OCI-LY1 (cell line): ENCODE measurements around the gene SRCIN1.

Experiments used
- H2AFZ ChIP-seq: fragments of 200-600 bp; sonication (generic), shearing (Covaris generic); 2 replicates; pipeline ENCODE4 v1.6.0; 2014; ENCODE audit warnings: antibody characterized with exemption, mild to moderate bottlenecking, low read length
- H3F3A ChIP-seq: fragments of 200-600 bp; sonication (generic), shearing (Covaris generic); 2 replicates; pipeline ENCODE4 v1.6.0; 2014; ENCODE audit warnings: mild to moderate bottlenecking, antibody characterized with exemption, low read length, moderate library complexity; ENCODE audit not compliant: insufficient read depth
- H3K27ac ChIP-seq: fragments of 200-600 bp; sonication (generic); 2 replicates; pipeline ENCODE4 v1.5.1; 2014; ENCODE audit warnings: low read length, mixed run types, mild to moderate bottlenecking, low read depth; ENCODE audit not compliant: poor library complexity, severe bottlenecking
- H3K27me3 ChIP-seq: fragments of 200-600 bp; sonication (generic); 2 replicates; pipeline ENCODE4 v1.6.0; 2014; ENCODE audit warnings: antibody characterized with exemption, mild to moderate bottlenecking, low read length, moderate library complexity; ENCODE audit not compliant: insufficient read depth
- H3K36me3 ChIP-seq: fragments of 200-600 bp; sonication (generic); 2 replicates; pipeline ENCODE4 v1.6.1; 2014; ENCODE audit warnings: mild to moderate bottlenecking, antibody characterized with exemption, low read length, moderate library complexity, mixed read lengths; ENCODE audit not compliant: insufficient read depth
- H3K4me1 ChIP-seq: fragments of 200-600 bp; sonication (generic); 2 replicates; pipeline ENCODE4 v1.5.1; 2014; ENCODE audit warnings: mild to moderate bottlenecking, low read length, moderate library complexity; ENCODE audit not compliant: insufficient read depth, severe bottlenecking
- H3K4me2 ChIP-seq: fragments of 200-600 bp; sonication (generic), shearing (Covaris generic); 2 replicates; pipeline ENCODE4 v1.6.1; 2014; ENCODE audit warnings: low read length
- H3K4me3 ChIP-seq: fragments of 200-600 bp; sonication (generic); 2 replicates; pipeline ENCODE4 v1.5.1; 2014; ENCODE audit warnings: low read length, low read depth, mild to moderate bottlenecking, mixed read lengths; ENCODE audit not compliant: poor library complexity, severe bottlenecking
- H3K79me2 ChIP-seq: fragments of 200-600 bp; shearing (Covaris generic); 2 replicates; pipeline ENCODE4 v1.6.1; 2016; ENCODE audit warnings: mixed run types, low read length, mixed read lengths; ENCODE audit not compliant: insufficient read depth
- H3K9ac ChIP-seq: fragments of 200-600 bp; sonication (generic), shearing (Covaris generic); 2 replicates; pipeline ENCODE4 v1.6.1; 2014; ENCODE audit warnings: mild to moderate bottlenecking, low read length, mixed read lengths
- H3K9me2 ChIP-seq: fragments of 200-600 bp; sonication (generic), shearing (Covaris generic); 2 replicates; pipeline ENCODE4 v1.6.1; 2014; ENCODE audit warnings: low read depth, mild to moderate bottlenecking, low read length, mixed read lengths
- H3K9me3 ChIP-seq: fragments of 200-600 bp; shearing (Covaris generic); 2 replicates; pipeline ENCODE4 v1.6.1; 2014; ENCODE audit warnings: low read length, mixed read lengths
- H4K20me1 ChIP-seq: fragments of 200-600 bp; sonication (generic), shearing (Covaris generic); 2 replicates; pipeline ENCODE4 v1.6.0; 2016; ENCODE audit warnings: mild to moderate bottlenecking, low read length; ENCODE audit not compliant: insufficient read depth
- EZH2 ChIP-seq: fragments of 200-600 bp; sonication (generic), shearing (Covaris generic); IDR thresholded peaks from 2 replicates; pipeline ENCODE4 v1.8.0; 2017; ENCODE audit warnings: borderline replicate concordance, mixed run types, mild to moderate bottlenecking, antibody characterized with exemption, low read length, moderate library complexity, mixed read lengths
- TF ChIP-seq, protein P1 (sequence below): fragments of 200-600 bp; sonication (generic), shearing (Covaris generic); IDR thresholded peaks from 2 replicates; pipeline ENCODE4 v1.5.1; 2017; ENCODE audit warnings: mild to moderate bottlenecking, antibody characterized with exemption, low read length, moderate library complexity, mixed read lengths

SRCIN1 gene

DNA sequence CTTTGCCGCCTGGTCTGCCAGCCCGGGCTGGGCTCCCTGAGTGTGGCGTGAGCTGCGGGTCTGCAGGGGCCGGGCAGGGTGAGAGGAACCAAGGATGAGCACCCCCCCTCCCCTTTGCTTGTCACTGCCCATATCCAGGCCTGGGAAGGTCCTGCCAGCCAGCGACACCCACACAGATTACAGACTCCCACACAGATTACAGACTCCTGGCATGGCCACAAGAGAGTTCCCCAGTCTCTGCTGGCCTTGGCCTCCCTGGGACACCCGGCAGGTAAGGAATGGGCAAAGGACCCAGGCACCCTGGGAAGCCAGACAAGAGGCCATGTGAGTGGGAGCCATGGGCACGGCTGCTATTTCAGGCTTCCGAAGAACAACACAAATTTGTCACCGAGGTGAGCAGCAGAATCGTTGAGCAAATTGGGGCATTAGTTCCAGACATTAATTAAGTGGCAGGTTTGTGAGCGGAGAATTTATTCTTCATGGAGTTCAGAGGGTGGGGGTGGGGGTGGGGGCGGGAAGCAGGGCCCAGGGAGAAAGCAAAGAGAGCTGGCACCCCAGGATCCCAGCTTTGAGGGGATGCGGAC is 41.4 kb downstream of the SRCIN1 start:
- no peaks in the 10 kb centered on the region for H3K9me2 ChIP-seq
- H3K9me3 ChIP-seq = no peaks in the 10 kb centered on the region
- TF ChIP-seq EZH2 = no peak
- TF ChIP-seq, protein P1, sequence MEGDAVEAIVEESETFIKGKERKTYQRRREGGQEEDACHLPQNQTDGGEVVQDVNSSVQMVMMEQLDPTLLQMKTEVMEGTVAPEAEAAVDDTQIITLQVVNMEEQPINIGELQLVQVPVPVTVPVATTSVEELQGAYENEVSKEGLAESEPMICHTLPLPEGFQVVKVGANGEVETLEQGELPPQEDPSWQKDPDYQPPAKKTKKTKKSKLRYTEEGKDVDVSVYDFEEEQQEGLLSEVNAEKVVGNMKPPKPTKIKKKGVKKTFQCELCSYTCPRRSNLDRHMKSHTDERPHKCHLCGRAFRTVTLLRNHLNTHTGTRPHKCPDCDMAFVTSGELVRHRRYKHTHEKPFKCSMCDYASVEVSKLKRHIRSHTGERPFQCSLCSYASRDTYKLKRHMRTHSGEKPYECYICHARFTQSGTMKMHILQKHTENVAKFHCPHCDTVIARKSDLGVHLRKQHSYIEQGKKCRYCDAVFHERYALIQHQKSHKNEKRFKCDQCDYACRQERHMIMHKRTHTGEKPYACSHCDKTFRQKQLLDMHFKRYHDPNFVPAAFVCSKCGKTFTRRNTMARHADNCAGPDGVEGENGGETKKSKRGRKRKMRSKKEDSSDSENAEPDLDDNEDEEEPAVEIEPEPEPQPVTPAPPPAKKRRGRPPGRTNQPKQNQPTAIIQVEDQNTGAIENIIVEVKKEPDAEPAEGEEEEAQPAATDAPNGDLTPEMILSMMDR = no peak
- H3K4me3 ChIP-seq = no peak overlapping the region
- no peak overlapping the region for H2AFZ ChIP-seq
- H3K27me3 ChIP-seq = peaks cover 5% of the 10 kb centered on the region
- no peaks in the 10 kb centered on the region for H3F3A ChIP-seq
- no peak overlapping the region for H3K4me2 ChIP-seq
- no peak overlapping the region for H3K9ac ChIP-seq
- H3K79me2 ChIP-seq = no peaks in the 10 kb centered on the region
- no peaks in the 10 kb centered on the region for H3K36me3 ChIP-seq
- peaks cover 8% of the 10 kb centered on the region for H3K4me1 ChIP-seq
- no peaks in the 10 kb centered on the region for H4K20me1 ChIP-seq
- no peak overlapping the region for H3K27ac ChIP-seq

DNA sequence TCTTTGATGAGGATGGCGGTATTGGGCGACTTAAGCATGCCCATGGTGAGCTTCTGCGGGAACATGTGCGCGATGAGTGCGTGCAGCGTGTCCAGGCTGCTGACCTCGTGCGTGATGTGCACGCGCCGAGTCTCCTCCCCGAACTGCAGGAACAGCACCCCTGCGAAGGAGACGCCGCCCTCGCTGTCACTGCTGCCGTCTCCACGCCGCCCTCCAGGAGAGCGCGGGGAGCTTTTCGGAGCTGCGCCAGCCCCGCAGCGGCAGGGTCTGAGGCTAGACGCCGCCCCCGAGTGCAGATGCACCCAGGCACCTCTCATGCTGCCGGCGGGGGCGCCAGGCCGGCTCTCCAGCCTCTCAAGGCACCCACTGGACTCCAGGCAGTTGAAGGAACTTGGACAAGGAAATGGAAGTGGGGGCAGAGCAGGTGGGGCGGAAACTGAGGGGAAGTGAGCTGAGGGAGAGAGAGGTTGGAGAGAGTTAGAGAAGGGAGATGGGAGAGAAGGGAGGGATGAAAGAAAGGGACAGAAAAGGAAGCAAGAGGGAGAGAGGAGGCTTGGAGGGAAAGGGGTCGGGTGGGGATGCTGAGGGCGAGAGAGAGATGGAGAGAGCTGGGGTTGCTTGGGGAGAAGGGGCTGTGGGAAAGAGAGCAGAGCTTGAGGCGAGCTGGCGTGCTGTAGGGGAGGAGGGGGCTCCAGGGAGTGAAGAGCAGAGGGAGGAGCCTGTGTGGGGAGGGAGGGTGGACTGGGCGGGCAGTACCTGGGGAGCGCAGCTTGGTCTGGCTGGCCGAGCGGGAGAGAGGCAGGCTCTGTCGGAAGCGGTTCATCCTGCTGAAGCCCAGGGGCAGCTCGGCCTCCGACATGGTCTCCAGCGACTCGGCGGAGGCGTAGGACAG is 42.1 kb downstream of the SRCIN1 start:
- no peaks in the 10 kb centered on the region for H3K79me2 ChIP-seq
- peaks cover 15% of the 10 kb centered on the region for H3K4me1 ChIP-seq
- no peak overlapping the region for H3K27ac ChIP-seq
- H3K27me3 ChIP-seq = peaks cover 5% of the 10 kb centered on the region
- no peaks in the 10 kb centered on the region for H3K36me3 ChIP-seq
- H3K9ac ChIP-seq = no peak overlapping the region
- H3K9me3 ChIP-seq = no peaks in the 10 kb centered on the region
- no peak overlapping the region for H2AFZ ChIP-seq
- no peaks in the 10 kb centered on the region for H3F3A ChIP-seq
- no peak for TF ChIP-seq EZH2
- TF ChIP-seq, protein P1 = no peak
- H4K20me1 ChIP-seq = no peaks in the 10 kb centered on the region
- H3K9me2 ChIP-seq = no peaks in the 10 kb centered on the region
- H3K4me3 ChIP-seq = no peak overlapping the region
- H3K4me2 ChIP-seq = no peak overlapping the region

DNA sequence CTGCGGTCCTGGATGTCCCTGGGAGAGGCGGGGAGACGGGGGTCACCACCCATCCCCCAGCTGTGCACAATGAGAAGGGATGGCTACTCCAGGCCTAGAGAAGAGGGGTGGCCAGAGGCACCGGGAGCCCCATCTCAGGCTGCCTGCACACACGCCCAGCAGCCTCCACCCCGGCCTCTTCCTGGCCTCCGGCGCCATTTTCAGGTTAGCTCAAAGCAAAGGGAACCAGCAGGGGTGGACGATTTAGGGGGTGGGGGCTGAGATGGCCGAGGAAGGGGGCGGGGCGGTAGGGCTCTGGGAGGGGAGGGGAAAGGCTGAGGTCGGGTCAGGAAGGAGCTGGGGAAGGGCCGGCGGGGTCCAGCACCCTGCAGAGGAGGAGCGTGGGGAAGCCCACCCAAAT is 42.8 kb downstream of the SRCIN1 start:
- Histone ChIP-seq H3K4me3 (no peak overlapping the region), H4K20me1 (no peaks in the 10 kb centered on the region), H3K27me3 (peaks cover 5% of the 10 kb centered on the region), H3K9me2 (no peaks in the 10 kb centered on the region), H3K36me3 (no peaks in the 10 kb centered on the region), H3K4me1 (peaks cover 18% of the 10 kb centered on the region), H3F3A (no peaks in the 10 kb centered on the region), H2AFZ (no peak overlapping the region), H3K9me3 (no peaks in the 10 kb centered on the region), H3K27ac (no peak overlapping the region), H3K4me2 (no peak overlapping the region), H3K9ac (no peak overlapping the region), H3K79me2 (no peaks in the 10 kb centered on the region)
- TF ChIP-seq EZH2 = no peak
- TF ChIP-seq, protein P1 = no peak
